K562 (cell line): ENCODE data around the gene RNF141. TPM values are rescaled to one million over a fixed set of nuclear protein-coding genes. Genes with fewer than 3 reads are reported as not detected.

ENCODE experiments used
- ARID4B ChIP-seq: sonication (generic); formaldehyde crosslinking; IDR thresholded peaks from 2 replicates; pipeline ENCODE4 v1.8.0; 2022; ENCODE audit warnings: mild to moderate bottlenecking, missing genetic modification reagents
- CBFB ChIP-seq: sonication (generic); formaldehyde crosslinking; IDR thresholded peaks from 2 replicates; pipeline ENCODE4 v1.4.0; 2020; ENCODE audit warnings: mild to moderate bottlenecking, missing genetic modification reagents
- CXXC5 ChIP-seq: fragments of 250-450 bp; sonication (Bioruptor Pico); IDR thresholded peaks from 2 replicates; pipeline ENCODE4 v1.8.0; 2022; ENCODE audit warnings: inconsistent platforms, mild to moderate bottlenecking, moderate library complexity
- E2F6 ChIP-seq, 2 experiments: IDR thresholded peaks; 2 replicates each; pipeline ENCODE4 v1.6.1; 2011; ENCODE audit warnings: borderline replicate concordance in 1 of 2, control low read depth in 1 of 2, low read depth in 1 of 2, low read length in 1 of 2, mild to moderate bottlenecking in 1 of 2, mixed read lengths in 1 of 2, moderate library complexity in 1 of 2; ENCODE audit not compliant: insufficient read depth in 1 of 2, insufficient read length in 1 of 2, poor library complexity in 1 of 2, severe bottlenecking in 1 of 2; ENCODE audit errors: extremely low read depth in 1 of 2
- FOXP4 ChIP-seq: sonication (generic); formaldehyde crosslinking; IDR thresholded peaks from 2 replicates; pipeline ENCODE4 v1.8.0; 2022; ENCODE audit warnings: mild to moderate bottlenecking, missing genetic modification reagents, borderline replicate concordance
- HBP1 ChIP-seq: fragments of 450-650 bp; formaldehyde crosslinking; IDR thresholded peaks from 2 replicates; pipeline ENCODE4 v1.4.0; 2022; ENCODE audit warnings: missing genetic modification characterization
- MXD1 ChIP-seq: fragments of 250-450 bp; sonication (Bioruptor Pico); IDR thresholded peaks from 2 replicates; pipeline ENCODE4 v1.8.0; 2021; ENCODE audit warnings: borderline replicate concordance, mild to moderate bottlenecking, moderate library complexity; ENCODE audit not compliant: poor library complexity, severe bottlenecking
- SMARCC2 ChIP-seq: fragments of 450-650 bp; IDR thresholded peaks from 2 replicates; pipeline ENCODE4 v1.6.1; 2017; ENCODE audit warnings: antibody characterized with exemption, moderate library complexity, mild to moderate bottlenecking, low read depth
- SUPT5H ChIP-seq: fragments of 450-650 bp; IDR thresholded peaks from 2 replicates; pipeline ENCODE4 v1.6.1; 2016
- TCFL5 ChIP-seq: fragments of 250-450 bp; sonication (Bioruptor Pico); conservative IDR thresholded peaks from 2 replicates; pipeline ENCODE4 v1.6.1; 2021; ENCODE audit warnings: mild to moderate bottlenecking, moderate library complexity, matching md5 sums
- ZNF217 ChIP-seq: sonication (generic); formaldehyde crosslinking; IDR thresholded peaks from 2 replicates; pipeline ENCODE4 v1.8.0; 2022; ENCODE audit warnings: mild to moderate bottlenecking, missing genetic modification reagents
- ZNF75A ChIP-seq: fragments of 450-650 bp; formaldehyde crosslinking; IDR thresholded peaks from 2 replicates; pipeline ENCODE4 v1.4.0; 2020; ENCODE audit warnings: mild to moderate bottlenecking
- polyA plus RNA-seq, 8 experiments: library from polyadenylated mRNA; depleted of rRNA in 4 of 8; stranded (reverse) in 5 of 8; unstranded in 3 of 8; fragments of >200 nt; fragmentation: Nextera tagmentation in 2 of 8; fragmentation: Illumina TruSeq in 1 of 8; extraction: Ambion mirVana in 2 of 8; extraction: Trizol in 1 of 8; gene quantifications; 2 replicates each; pipeline versions ENCODE4 v1.2.1 to v1.2.3, GENCODE V29; 2011 to 2014; ENCODE audit warnings: inconsistent platforms in 1 of 8, missing spikeins in 1 of 8
- total RNA-seq, 7 experiments: library from RNA; depleted of rRNA in 6 of 7; stranded (reverse); fragments of >200 nt in 6 of 7; fragmentation: Illumina TruSeq in 2 of 7; extraction: Trizol in 2 of 7; gene quantifications; 2 replicates each; pipeline versions ENCODE4 v1.2.1 to v1.2.3, GENCODE V29; 2011 to 2021; ENCODE audit warnings: low replicate concordance in 1 of 7

The RNF141 gene
- total and polyA plus RNA-seq, 9 of the 15 experiments (the other 6 are each of a cell fraction or from before 2014, with no cell fraction given), result 9.7 to 51.9 (median 18.9) TPM

- no peak for TF ChIP-seq ARID4B (CRISPR knock-in tag)
- no peak for TF ChIP-seq ZNF217
- TF ChIP-seq ZNF75A (CRISPR knock-in tag), result no peak
- TF ChIP-seq SUPT5H, result no peak
- TF ChIP-seq CBFB, result no peak
- no peak for TF ChIP-seq TCFL5 (CRISPR knock-in tag)
- TF ChIP-seq HBP1 (CRISPR knock-in tag), result no peak
- no peak for TF ChIP-seq CXXC5 (CRISPR knock-in tag)
- TF ChIP-seq E2F6 (IDR thresholded peaks at IDR 0.05; ENCODE audit: borderline replicate concordance in 1 of 2, extremely low read depth in 1 of 2, insufficient read depth in 1 of 2, insufficient read length in 1 of 2, low read depth in 1 of 2, low read length in 1 of 2, poor library complexity in 1 of 2, severe bottlenecking in 1 of 2), result no peak
- TF ChIP-seq FOXP4 (CRISPR knock-in tag), result no peak
- no peak for TF ChIP-seq SMARCC2
- TF ChIP-seq MXD1 (CRISPR knock-in tag), result no peak
Measured at GRCh38 chr11:10505278-10506007, 35.5 kb downstream of the RNF141 start (continued).
